ENCODE data around the gene MED6. TPM values are rescaled to one million over a fixed set of nuclear protein-coding genes. Genes with fewer than 3 reads are reported as not detected.

Gene MED6
- total and polyA plus RNA-seq, 10 donors, result 15.2 to 55.7 (median 40.9) TPM

- H3K4me3 ChIP-seq, result peak within 1 kb of the TSS; percentile 59 to 94 (median 75)
- H3K27me3 ChIP-seq (replicated peaks in 1 of 7), result peaks cover 0 to 37% (median 0%) of the 10 kb centered on the region in 7 donors
- H3K27ac ChIP-seq, result peak within 1 kb of the TSS; percentile 72 to 96 (median 90)
- TF ChIP-seq POLR2A (IDR thresholded peaks at IDR 0.05) (no peak), CTCF (IDR thresholded peaks at IDR 0.05 in 8 of 11, conservative IDR thresholded peaks at IDR 0.05 in 3 of 11) (no peak), POLR2AphosphoS5 (IDR thresholded peaks at IDR 0.05) (no peak)
- peaks cover 5 to 79% (median 51%) of the 10 kb centered on the region in 6 donors for H3K4me1 ChIP-seq
- no peaks in the 10 kb centered on the region for H3K9me3 ChIP-seq
- no peaks in the 10 kb centered on the region for H3K36me3 ChIP-seq
- intact Hi-C loops (cut with DNase I; ENCODE audit: low total_unique reads), result no loop called here
- peak; percentile 89 for DNase-seq
- WGBS, 5 donors, result 0 to 1% (median 0%) methylated on average over 24 to 105 of the region's 105 CpGs
Observed at GRCh38 chr14:70641548-70642302, 41.3 kb upstream of the MED6 start, which contains the start of gene TTC9. TTC9 (plus strand) TSS chr14:70641916; CDS start chr14:70642130, 214 bp downstream.

- H3K27me3 ChIP-seq (replicated peaks in 1 of 7), result peaks cover 0 to 37% (median 0%) of the 10 kb centered on the region in 7 donors
- intact Hi-C loops (cut with DNase I; ENCODE audit: low total_unique reads), result no loop called here
- H3K4me3 ChIP-seq, result peak overlapping the region; percentile 21 to 94 (median 75)
- peaks cover 0 to 2% (median 2%) of the 10 kb centered on the region in 8 donors for H3K9me3 ChIP-seq
- peaks cover 0 to 75% (median 46%) of the 10 kb centered on the region in 6 donors for H3K4me1 ChIP-seq
- WGBS, 5 donors, result 0 to 1% (median 1%) methylated on average over 20 to 28 of the region's 28 CpGs
- TF ChIP-seq CTCF (IDR thresholded peaks at IDR 0.05 in 8 of 11, conservative IDR thresholded peaks at IDR 0.05 in 3 of 11) (peak in 1 of 11 experiments; percentile 14), POLR2A (IDR thresholded peaks at IDR 0.05) (peak in 1 of 3 donors; percentile 41), POLR2AphosphoS5 (IDR thresholded peaks at IDR 0.05) (peak; percentile 78 to 86 (median 82))
- H3K36me3 ChIP-seq, result no peaks in the 10 kb centered on the region
- DNase-seq, result peak; percentile 85
- peak overlapping the region in 7 of 8 donors; percentile 41 to 96 (median 90) for H3K27ac ChIP-seq
Observed at GRCh38 chr14:70640938-70641547, 40.6 kb upstream of the MED6 start.

GRCh38 chr14:70638416-70638815 is 38.0 kb upstream of the MED6 start:
- Histone ChIP-seq H3K9me3 (peaks cover 0 to 12% (median 9%) of the 10 kb centered on the region in 8 donors), H3K36me3 (peaks cover 0 to 6% (median 0%) of the 10 kb centered on the region in 6 donors), H3K4me1 (peaks cover 0 to 49% (median 22%) of the 10 kb centered on the region in 6 donors), H3K27me3 (replicated peaks in 1 of 7) (peaks cover 0 to 32% (median 0%) of the 10 kb centered on the region in 7 donors), H3K27ac (no peak overlapping the region), H3K4me3 (no peak overlapping the region)
- no peak for TF ChIP-seq POLR2AphosphoS5 (IDR thresholded peaks at IDR 0.05)
- no peak for TF ChIP-seq CTCF (IDR thresholded peaks at IDR 0.05 in 8 of 11, conservative IDR thresholded peaks at IDR 0.05 in 3 of 11)
- DNase-seq, result no peak
- 45 to 63% (median 58%) methylated on average over 2 of the region's 2 CpGs for WGBS, 5 donors
- intact Hi-C loops (cut with DNase I; ENCODE audit: low total_unique reads), result no loop called here

All from spleen (tissue), 11 donors.